Measurements from ENCODE around the gene SYT13.

The SYT13 gene

DNA sequence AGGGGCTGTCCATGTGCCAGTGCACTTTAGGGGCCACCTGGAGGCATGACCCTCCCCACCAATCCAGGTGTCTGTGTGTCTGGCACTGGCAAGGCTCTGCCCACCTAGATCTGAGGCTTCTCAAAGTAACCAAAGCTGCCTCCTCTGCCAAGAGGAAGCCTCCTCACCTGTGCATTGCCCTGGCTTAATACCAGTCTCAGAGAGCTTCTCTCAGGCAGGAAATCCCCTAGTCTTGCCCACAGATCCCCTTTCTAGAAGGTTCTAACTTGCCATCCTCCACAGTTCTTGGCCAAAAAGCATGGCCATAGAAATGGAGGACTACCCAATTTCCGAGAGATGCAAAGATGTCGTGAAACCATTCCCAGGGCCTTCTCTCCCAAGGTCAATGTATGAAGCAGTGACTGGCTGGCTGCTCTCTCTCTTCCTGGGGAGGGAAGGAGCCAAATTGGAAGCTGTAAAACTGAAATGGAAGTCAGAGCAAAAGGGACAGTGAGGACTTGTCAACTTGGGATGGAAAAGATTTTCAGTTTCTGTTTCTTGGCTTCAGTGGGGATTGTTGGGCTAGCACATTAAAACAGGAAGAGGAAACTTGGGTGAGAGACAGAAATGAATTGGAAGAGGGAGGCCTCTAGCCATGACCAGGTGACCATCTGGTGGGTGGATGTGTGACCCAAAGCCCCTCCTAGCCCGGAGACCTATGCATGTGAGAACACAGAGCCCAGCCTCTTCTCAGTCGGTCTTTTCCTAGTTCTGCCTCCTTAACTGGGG is 70.9 kb downstream of the SYT13 start:
- DNase-seq, result no peak

GRCh38 chr11:45213717-45214116 is 72.4 kb downstream of the SYT13 start:
- DNase-seq, result no peak

GRCh38 chr11:45213316-45213665 is 72.8 kb downstream of the SYT13 start:
- no peak for DNase-seq

DNA sequence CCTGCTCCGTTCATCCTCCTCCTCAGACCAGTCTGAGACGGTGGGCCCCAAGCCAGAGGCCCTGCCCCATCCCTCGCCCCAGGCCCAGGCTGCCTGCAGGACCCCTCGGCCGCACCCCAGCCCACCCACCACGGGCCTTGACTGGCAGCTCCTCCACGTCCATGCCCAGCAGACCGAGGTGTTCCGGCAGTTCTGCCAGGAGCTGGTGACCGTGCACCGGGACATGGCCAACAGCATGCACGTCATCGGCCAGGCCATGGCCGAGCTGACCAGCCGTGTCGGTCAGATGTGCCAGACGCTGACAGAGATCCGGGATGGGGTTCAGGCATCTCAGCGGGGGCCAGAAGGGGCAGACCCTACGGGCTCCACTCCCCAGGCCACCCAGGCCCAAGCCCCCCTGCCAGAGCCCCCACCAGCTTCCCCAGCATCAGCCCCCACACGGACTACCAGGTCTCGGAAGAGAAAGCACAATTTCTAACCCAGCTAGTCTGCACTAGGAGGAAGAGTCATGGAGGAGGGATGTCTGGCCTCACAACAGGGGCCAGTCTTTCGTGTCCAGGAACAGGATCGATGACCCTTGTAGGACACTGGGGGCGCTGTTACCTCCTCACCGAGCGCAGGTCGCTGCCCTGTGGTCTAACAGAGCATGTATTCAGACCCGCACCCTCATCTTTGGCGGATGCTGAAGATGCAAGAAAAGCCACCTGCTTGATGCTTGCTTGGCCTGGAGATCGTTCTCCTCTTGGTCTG is 73.4 kb downstream of the SYT13 start:
- DNase-seq, result no peak

DNA sequence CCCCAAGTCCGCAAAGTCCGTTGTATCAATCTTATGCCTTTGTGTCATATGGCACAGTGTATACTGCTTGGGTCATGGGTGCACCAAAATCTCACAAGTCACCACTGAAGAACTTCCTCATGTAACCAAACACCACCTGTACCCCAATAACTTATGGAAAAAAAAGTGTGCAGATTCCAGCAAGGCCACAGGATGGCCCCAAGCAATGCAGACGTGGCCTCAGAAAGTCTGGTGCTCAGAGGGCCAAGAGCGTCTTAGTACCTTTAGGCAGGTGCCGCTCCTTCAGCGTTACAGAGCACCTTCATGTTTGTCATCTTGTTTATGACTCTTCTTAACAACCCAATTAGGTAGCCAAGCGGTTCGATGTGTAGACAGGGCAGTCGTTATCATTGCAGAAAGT is 74.4 kb downstream of the SYT13 start:
- no peak for DNase-seq

DNA sequence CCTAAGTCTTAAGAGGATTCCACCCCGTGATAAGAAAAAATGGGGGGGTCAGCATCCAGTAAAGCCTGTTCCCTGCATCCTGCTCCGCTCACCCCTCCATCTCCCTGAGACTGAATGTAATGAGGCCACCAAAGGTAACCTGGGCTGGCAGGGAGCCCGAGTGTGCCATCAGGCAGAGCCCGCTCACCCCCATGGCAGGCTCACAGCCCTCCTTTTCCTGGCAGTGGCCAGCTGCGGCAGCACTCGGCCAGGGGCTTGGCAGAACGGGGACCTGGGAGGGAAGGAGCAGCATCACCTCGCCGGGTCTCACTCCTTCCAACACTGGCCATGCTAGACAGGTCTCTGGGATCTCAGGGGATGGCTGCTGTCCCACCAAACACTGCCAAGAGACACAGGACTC is 75.3 kb downstream of the SYT13 start:
- DNase-seq, result no peak

DNA sequence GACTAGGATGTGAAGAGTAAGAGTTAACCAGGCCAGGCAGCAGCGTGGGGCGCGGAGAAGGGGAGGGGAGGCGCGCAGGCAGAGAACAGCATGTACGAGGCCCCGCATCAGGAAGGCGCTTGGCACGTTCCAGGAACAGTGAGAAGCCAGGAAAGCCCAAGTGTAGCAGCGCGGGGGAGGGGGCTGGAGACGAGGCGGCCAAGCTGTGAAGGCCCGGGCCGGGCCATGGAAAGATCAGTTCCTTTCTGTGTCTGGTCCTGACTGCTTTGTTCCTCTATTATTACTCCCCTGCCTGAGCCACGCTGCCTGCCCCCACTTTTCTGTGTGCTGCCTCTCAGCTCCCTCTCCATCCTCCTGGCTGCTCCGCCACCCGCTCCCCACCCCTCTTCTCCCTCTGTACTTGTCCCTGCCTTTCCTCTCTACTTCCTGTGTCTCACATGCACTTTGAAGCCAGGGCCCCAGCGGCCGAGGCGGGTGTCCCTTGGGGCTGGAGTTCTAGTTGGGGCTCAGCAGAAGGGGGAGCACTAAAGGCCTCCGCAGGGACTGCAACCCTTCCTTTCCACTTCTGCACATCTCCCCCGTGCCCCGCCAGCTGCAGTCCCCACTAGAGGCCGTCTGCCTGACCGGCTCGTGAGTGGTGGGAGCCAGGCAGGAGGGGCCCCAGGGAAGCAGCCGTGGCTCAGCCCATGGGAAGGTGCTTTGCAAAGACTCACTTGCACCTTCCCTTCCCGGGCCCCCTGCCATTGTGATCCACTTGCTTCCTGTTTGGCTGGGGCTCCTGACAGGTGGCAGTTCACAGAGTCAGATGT is 76.0 kb downstream of the SYT13 start:
- DNase-seq, result no peak

DNA sequence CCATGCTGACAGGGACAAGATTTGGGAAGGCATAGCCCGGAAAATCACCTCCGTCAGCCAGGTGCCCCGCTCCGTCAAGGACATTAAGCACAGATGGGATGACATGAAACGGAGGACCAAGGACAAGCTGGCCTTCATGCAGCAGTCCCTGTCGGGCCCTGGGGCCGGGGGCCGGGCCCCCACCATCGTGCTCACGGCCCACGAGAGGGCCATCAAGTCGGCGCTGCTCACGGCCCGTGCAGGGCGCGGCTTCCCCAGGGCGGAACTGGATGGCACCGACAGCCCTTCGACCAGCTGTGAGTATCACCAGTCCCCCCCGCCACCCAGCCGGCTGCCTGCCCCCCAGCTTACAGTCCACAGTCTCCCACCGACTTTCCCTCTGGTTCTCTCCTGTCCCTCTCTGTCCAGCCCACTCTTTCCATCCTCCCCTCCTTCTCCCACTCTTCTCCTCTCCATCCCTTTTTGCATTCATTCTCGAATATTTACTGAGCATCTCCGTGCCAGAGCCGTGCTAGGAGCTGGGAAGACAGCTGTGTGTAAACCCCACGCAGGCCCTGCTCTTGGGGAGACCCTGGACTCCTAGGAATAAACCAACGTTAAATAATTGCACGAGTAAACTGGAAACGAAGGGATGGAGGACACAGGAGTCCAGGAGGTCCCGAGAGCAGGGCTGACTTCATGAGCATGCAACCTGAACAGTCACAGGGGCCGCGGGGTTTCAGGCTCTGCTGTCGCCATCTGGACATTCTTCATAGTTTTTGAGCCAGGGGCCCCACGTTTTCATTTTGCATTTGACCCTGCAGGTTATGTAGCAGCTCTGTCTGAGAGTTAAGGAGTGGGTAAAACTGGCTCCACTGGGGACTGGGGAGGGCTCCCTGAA is 76.9 kb downstream of the SYT13 start:
- DNase-seq, result no peak

DNA sequence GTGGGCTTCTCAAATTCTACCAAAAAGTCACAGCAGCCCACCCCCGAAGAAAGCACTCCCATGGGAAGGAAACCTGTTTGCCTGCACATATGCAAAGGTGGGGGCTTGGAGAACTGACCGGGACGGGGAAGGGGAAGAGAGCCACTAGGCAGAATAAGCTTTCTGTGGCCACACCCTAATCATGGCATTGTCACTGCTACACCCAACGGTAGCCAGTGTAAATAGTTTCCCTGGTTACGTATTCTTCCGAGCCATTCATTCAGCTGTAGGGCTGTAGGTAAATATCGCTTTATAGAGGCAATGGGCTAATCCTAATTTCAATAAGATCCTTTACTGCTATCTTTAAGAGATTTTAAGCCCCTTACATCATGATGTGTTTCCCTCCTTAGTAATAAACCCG is 78.0 kb downstream of the SYT13 start:
- no peak for DNase-seq

DNA sequence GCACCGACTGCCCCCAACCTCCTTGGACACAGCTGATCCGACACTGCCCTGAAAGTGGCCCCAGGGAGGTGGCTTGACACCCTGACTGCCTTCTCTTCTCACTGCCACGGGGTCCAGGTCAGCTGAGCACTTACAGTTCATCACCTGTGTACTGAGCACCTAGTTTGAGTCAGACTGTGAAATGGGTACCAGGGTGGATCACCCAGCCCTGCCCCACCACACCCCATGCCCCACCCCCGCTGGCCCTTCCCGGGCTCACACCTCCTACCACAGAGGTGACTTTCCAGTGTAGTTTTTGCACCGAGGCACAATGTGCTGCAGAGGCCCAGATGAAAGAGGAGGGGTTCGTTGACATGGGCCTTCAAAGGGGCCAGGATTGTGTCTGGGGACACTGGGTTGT is 80.2 kb downstream of the SYT13 start:
- no peak for DNase-seq

- DNase-seq, result no peak
Measured at GRCh38 chr11:45204761-45205160, 81.4 kb downstream of the SYT13 start.

DNA sequence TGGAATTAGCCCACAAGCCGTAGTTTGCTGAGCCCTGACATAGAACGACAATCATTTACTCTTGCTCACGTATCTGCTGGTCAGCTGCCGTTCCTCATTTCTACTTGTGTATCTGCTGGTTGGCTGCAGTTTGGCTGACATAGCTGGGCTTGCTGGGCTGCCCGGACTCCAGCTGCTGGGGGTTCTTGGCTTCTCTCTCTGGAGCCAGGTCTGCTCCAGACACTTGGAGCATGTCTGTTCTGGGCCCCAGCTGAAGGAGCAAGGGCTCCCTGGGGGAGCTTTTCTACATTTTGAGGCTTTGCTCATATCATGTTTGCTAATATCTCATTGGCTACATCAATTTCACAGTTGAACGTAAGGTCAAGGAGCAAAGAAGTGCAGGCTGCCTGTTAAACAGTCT is 92.4 kb downstream of the SYT13 start:
- no peak for DNase-seq
